Upper lobe of left lung (tissue), 4 donors: ENCODE measurements around the gene EXOC6B.

Experiments
- CTCF ChIP-seq, 6 experiments: fragments of 450-650 bp in 4 of 6; fragments of 200-600 bp in 2 of 6; sonication (generic) in 2 of 6; IDR thresholded peaks; one replicate each; pipeline ENCODE4 v1.5.1; 2016 to 2019; ENCODE audit warnings: antibody characterized with exemption in 6 of 6
- POLR2A ChIP-seq, 4 donors: fragments of 450-650 bp; IDR thresholded peaks; one replicate each; pipeline ENCODE4 v1.5.1; 2016 to 2017; ENCODE audit warnings: antibody characterized with exemption in 4 of 4, mild to moderate bottlenecking in 2 of 4

DNA sequence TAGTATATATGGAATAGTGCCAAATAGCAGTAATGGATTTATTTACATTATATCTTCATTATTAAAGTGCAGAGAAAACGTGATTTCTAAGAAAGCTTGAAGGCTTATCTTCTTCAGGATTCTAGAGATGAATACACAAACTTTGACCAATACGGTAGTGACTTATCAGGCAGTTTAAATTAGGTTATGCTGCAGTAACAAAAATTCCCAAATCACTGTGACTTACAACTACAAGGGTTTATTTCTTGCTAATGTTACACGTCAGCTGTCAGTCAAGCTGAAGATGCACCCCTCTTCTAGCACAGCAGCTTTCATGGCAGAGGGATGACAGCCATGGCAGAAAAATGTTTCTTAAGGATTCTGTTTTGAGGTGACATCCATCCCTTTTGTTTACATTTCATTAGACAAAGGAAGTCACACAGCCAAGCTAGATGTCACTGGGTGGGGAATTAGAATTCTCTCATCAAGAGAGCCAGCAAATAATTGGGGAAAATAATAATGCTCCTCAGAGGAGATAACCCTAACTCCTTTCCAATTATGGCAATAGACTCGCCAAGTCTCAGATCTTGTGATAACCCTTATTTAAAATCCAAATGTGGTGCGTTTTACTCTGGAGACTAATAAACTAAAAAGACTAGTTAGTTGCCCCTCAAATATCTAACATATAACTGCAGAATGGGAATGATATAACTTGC lies 409.9 kb downstream of the EXOC6B start:
- TF ChIP-seq CTCF (IDR thresholded peaks at IDR 0.05) (no peak), POLR2A (IDR thresholded peaks at IDR 0.05) (no peak)
